A673 (cell line): ENCODE data around the gene ZNF763. TPM values are rescaled to one million over a fixed set of nuclear protein-coding genes. Genes with fewer than 3 reads are reported as not detected.

Experiments
- BruUV-seq: library from RNA; stranded (reverse); fragments of 400-500 nt; replicated peaks from 2 replicates; lab custom pipeline; 2021; lab: Mats Ljungman, UMichigan
- CTCF ChIA-PET: fragments of 300-600 bp; sonication (Branson Sonifier 250); formaldehyde crosslinking; loops from one replicate; lab custom pipeline; 2022; ENCODE audit warnings: antibody characterized with exemption; lab: Charles Lee
- POLR2A ChIA-PET: fragments of 300-600 bp; sonication (Branson Sonifier 250); formaldehyde crosslinking; loops from one replicate; lab custom pipeline; 2022; ENCODE audit warnings: antibody characterized with exemption; ENCODE audit not compliant: low non-redundant PET; lab: Charles Lee
- DNase-seq: peaks from one replicate; pipeline ENCODE4 v3.0.0-alpha.2; 2015; ENCODE audit warnings: low spot score
- H3K27ac ChIP-seq: fragments of 200-600 bp; sonication (generic); 2 replicates; pipeline ENCODE4 v1.5.1; 2016; ENCODE audit warnings: mixed run types, low read depth, mild to moderate bottlenecking, mixed read lengths, antibody characterized with exemption, low read length; ENCODE audit not compliant: poor library complexity, severe bottlenecking
- H3K27me3 ChIP-seq: fragments of 200-600 bp; sonication (generic); replicated peaks from 2 replicates; pipeline ENCODE4 v1.6.1; 2017; ENCODE audit warnings: mixed run types, low read depth, mild to moderate bottlenecking, mixed read lengths, antibody characterized with exemption, low read length; ENCODE audit not compliant: insufficient read depth, poor library complexity
- H3K36me3 ChIP-seq: fragments of 200-600 bp; sonication (generic); 2 replicates; pipeline ENCODE4 v1.6.1; 2016; ENCODE audit warnings: mixed run types, mild to moderate bottlenecking, mixed read lengths, antibody characterized with exemption, low read length; ENCODE audit not compliant: insufficient read depth, poor library complexity, severe bottlenecking
- H3K4me1 ChIP-seq: fragments of 200-600 bp; sonication (generic); 2 replicates; pipeline ENCODE4 v1.6.1; 2017; ENCODE audit warnings: mixed run types, mild to moderate bottlenecking, mixed read lengths, antibody characterized with exemption, low read length; ENCODE audit not compliant: insufficient read depth, poor library complexity, severe bottlenecking
- H3K4me3 ChIP-seq: fragments of 200-600 bp; sonication (generic); 2 replicates; pipeline ENCODE4 v1.5.1; 2016; ENCODE audit warnings: low read depth, mixed run types, mild to moderate bottlenecking, mixed read lengths, low read length; ENCODE audit not compliant: poor library complexity, severe bottlenecking
- H3K9me3 ChIP-seq: fragments of 200-600 bp; sonication (generic); 2 replicates; pipeline ENCODE4 v1.6.1; 2016; ENCODE audit warnings: mixed run types, low read depth, mild to moderate bottlenecking, mixed read lengths, antibody characterized with exemption, low read length; ENCODE audit not compliant: poor library complexity, severe bottlenecking
- CTCF ChIP-seq: fragments of 300-800, 200-600 bp; sonication (generic); conservative IDR thresholded peaks from 2 replicates; pipeline ENCODE4 v1.5.1; 2017; ENCODE audit warnings: low read depth, mild to moderate bottlenecking, antibody characterized with exemption, low read length, moderate library complexity, mixed read lengths
- EZH2 ChIP-seq: fragments of 200-600 bp; sonication (generic); IDR thresholded peaks from 2 replicates; pipeline ENCODE4 v1.6.1; 2017; ENCODE audit warnings: borderline replicate concordance, low read depth, mild to moderate bottlenecking, mixed read lengths, antibody characterized with exemption, low read length; ENCODE audit not compliant: poor library complexity, severe bottlenecking
- intact Hi-C: fragments of 100-400 bp; cut with micrococcal nuclease; formaldehyde crosslinking; loops from one replicate; pipeline ENCODE4 v1.10.0; 2022; ENCODE audit not compliant: unreplicated experiment
- total RNA-seq: library from RNA; stranded (reverse); gene quantifications from 2 replicates; pipeline ENCODE4 v1.2.3, GENCODE V29; 2021

Gene ZNF763
- total RNA-seq, 1 experiment from 2014 or later, result not detected

GRCh38 chr19:11995174-11995573 is 30.3 kb downstream of the ZNF763 start:
- BruUV-seq, result no TSS peak
- Histone ChIP-seq H3K4me3 (no peak overlapping the region), H3K36me3 (no peaks in the 10 kb centered on the region), H3K9me3 (no peaks in the 10 kb centered on the region), H3K27me3 (no peaks in the 10 kb centered on the region), H3K4me1 (no peaks in the 10 kb centered on the region), H3K27ac (no peak overlapping the region)
- DNase-seq, result peak; percentile 66
- no peak for TF ChIP-seq CTCF
- TF ChIP-seq EZH2, result no peak
- ChIA-PET CTCF (no interaction called here), POLR2A (no interaction called here)
- intact Hi-C loops, result no loop called here

DNA sequence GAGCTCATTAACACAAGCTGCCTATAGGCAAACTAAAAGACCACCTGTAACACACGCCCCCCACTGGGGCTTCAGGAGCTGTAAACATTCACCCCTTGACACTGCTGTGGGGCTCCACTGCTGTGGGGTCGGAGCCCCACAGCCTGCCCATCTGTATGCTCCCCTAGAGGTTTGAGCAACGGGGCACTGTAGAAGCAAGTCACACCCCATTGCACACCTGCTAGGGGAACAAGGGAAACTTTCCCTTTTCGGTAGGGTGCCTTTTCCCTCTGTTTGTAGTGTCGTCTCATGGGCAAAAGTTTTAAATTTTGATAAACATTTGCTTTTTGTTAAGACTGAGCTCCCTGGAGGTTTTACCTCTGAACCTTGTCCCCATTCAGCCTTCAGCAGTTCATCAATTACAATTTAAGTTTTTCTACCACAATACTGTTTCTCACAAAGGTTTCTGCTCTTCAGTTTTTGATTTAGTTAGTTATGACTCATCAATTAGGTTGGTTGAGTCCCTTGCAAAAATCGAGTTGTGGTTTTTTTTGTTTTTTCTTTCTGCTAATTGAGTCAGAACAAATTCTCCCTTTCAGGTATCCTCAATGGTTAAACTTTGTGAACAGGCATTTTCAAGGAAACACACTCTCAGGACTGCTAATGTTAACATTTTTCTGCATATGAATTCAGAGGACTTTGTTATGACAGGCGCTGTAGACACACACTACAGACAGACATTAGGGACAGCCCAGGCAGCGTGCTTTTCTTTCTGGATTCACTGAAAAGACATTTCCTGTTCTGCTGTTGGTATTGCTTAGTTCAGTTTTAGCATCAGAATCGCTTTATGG is 35.5 kb downstream of the ZNF763 start:
- Histone ChIP-seq H3K9me3 (no peaks in the 10 kb centered on the region), H3K4me1 (no peaks in the 10 kb centered on the region), H3K27me3 (no peaks in the 10 kb centered on the region), H3K4me3 (no peak overlapping the region), H3K36me3 (no peaks in the 10 kb centered on the region), H3K27ac (no peak overlapping the region)
- no peak for TF ChIP-seq CTCF
- intact Hi-C loops, result no loop called here
- POLR2A ChIA-PET, result no interaction called here
- no peak for DNase-seq
- CTCF ChIA-PET, result no interaction called here
- BruUV-seq, result no TSS peak

DNA sequence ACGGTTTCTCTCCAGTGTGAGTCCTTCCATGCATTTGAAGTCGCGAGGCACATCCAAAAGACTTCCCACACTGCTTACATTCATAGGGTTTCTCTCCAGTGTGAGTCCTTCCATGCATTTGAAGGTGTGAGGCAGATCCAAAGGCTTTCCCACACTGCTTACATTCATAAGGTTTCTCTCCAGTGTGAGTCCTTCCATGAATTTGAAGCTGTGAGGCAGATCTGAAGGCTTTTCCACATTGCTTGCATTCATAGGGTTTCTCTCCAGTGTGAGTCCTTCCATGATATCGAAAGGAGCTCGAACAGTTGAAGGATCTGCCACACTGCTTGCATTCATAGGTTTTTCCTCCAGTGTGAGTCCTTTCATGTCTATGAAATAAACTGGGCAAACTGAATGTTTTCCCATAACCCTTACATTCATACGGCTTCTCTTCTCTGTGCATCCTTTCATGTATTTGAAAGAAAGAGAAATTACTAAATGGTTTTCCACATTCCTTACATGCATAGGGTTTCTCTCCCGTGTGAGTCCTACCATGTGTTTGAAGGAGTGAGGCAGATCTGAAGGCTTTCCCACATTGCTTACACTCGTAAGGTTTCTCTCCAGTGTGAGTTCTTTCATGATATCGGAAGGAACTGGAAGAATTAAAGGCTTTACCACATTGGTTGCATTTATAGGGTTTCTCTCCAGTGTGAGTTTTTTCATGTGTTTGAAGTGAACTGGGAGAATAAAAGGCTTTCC is 50.3 kb downstream of the ZNF763 start:
- Histone ChIP-seq H3K9me3 (peaks cover 61% of the 10 kb centered on the region), H3K4me1 (no peaks in the 10 kb centered on the region), H3K27ac (no peak overlapping the region), H3K27me3 (no peaks in the 10 kb centered on the region), H3K36me3 (peaks cover 37% of the 10 kb centered on the region), H3K4me3 (no peak overlapping the region)
- BruUV-seq, result no TSS peak
- POLR2A ChIA-PET, result no interaction called here
- CTCF ChIA-PET, result no interaction called here
- no peak for DNase-seq
- no peak for TF ChIP-seq CTCF
- no peak for TF ChIP-seq EZH2
- intact Hi-C loops, result no loop called here
